Raji (cell line): Measurements from ENCODE around the gene PTGIR.

ENCODE experiments used
- POLR2A ChIP-seq: IDR thresholded peaks from 2 replicates; pipeline ENCODE4 v1.6.1; 2011; ENCODE audit warnings: low read depth, low read length, control low read depth; ENCODE audit not compliant: insufficient read depth

Gene PTGIR

GRCh38 chr19:46624958-46625661, at the start of gene PTGIR:
Gene PTGIR (minus strand): TSS chr19:46625089. CDS start chr19:46624225, 864 bp downstream.
- TF ChIP-seq POLR2A: no peak

- no peak for TF ChIP-seq POLR2A
These were observed 45.9 kb upstream of the PTGIR start for GRCh38 chr19:46670813-46671212.

GRCh38 chr19:46668662-46669061, 43.8 kb upstream of the PTGIR start:
- TF ChIP-seq POLR2A: no peak

- TF ChIP-seq POLR2A: no peak
These were observed 40.2 kb upstream of the PTGIR start for GRCh38 chr19:46665072-46665471.

- no peak for TF ChIP-seq POLR2A
These were observed 37.1 kb upstream of the PTGIR start for GRCh38 chr19:46661735-46662592.

GRCh38 chr19:46661020-46661731, 36.3 kb upstream of the PTGIR start, which contains the start of gene DACT3:
Gene DACT3 (minus strand): TSS chr19:46661182. CDS start chr19:46661064, 118 bp downstream.
- no peak for TF ChIP-seq POLR2A

GRCh38 chr19:46660551-46661019, 35.7 kb upstream of the PTGIR start:
- no peak for TF ChIP-seq POLR2A

GRCh38 chr19:46660008-46660517, 35.2 kb upstream of the PTGIR start:
- no peak for TF ChIP-seq POLR2A

GRCh38 chr19:46659151-46660007, 34.5 kb upstream of the PTGIR start:
- no peak for TF ChIP-seq POLR2A

- TF ChIP-seq POLR2A: no peak
These were observed 31.7 kb upstream of the PTGIR start for GRCh38 chr19:46656541-46656940.

GRCh38 chr19:46654621-46655152, 29.8 kb upstream of the PTGIR start:
- TF ChIP-seq POLR2A: no peak

GRCh38 chr19:46650445-46650844, 25.6 kb upstream of the PTGIR start:
- TF ChIP-seq POLR2A: no peak

- no peak for TF ChIP-seq POLR2A
These were observed 24.4 kb upstream of the PTGIR start for GRCh38 chr19:46648961-46649960.
